Measurements from ENCODE around the gene RAD51.

The RAD51 gene

GRCh38 chr15:40754883-40755811, 60.2 kb downstream of the RAD51 start, which contains the start of gene RMDN3:
Gene RMDN3 (minus strand): TSS chr15:40755254. CDS start chr15:40754783, 471 bp downstream.
- Histone ChIP-seq H3K27ac (peak within 1 kb of the TSS; percentile 7 to 94 (median 84)), H3K4me3 (peak within 1 kb of the TSS; percentile 80 to 97 (median 82))

DNA sequence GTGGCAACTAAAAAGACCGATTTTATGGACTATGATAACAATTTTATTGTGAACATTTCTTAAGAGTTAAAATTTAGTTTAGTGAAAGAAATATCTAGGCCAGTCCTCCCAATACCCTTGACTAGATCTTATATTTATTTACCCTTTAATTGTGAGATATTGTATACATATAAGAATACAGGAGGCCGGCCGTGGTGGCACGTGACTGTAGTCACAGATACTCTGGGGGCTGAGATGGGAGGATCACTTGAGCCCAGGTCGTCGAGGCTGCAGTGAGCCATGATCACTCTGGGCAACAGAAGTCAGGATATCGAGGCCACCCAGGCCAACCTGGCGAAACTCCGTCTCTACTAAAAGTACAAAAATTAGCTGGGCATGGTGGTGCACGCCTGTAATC, 60.8 kb downstream of the RAD51 start:
- H3K27ac ChIP-seq: peak overlapping the region in 19 of 21 experiments; percentile 67 to 94 (median 85)

GRCh38 chr15:40756938-40757337, 62.0 kb downstream of the RAD51 start:
- Histone ChIP-seq H3K27ac (peak overlapping the region in 1 of 21 experiments; percentile 21), H3K4me3 (no peak overlapping the region)

More for the DNA sequence above, 60.8 kb downstream of the RAD51 start:
- peak overlapping the region; percentile 80 to 97 (median 82) for H3K4me3 ChIP-seq

GRCh38 chr15:40759961-40760360, 65.0 kb downstream of the RAD51 start:
- H3K27ac ChIP-seq: no peak overlapping the region
- H3K4me3 ChIP-seq: no peak overlapping the region

DNA sequence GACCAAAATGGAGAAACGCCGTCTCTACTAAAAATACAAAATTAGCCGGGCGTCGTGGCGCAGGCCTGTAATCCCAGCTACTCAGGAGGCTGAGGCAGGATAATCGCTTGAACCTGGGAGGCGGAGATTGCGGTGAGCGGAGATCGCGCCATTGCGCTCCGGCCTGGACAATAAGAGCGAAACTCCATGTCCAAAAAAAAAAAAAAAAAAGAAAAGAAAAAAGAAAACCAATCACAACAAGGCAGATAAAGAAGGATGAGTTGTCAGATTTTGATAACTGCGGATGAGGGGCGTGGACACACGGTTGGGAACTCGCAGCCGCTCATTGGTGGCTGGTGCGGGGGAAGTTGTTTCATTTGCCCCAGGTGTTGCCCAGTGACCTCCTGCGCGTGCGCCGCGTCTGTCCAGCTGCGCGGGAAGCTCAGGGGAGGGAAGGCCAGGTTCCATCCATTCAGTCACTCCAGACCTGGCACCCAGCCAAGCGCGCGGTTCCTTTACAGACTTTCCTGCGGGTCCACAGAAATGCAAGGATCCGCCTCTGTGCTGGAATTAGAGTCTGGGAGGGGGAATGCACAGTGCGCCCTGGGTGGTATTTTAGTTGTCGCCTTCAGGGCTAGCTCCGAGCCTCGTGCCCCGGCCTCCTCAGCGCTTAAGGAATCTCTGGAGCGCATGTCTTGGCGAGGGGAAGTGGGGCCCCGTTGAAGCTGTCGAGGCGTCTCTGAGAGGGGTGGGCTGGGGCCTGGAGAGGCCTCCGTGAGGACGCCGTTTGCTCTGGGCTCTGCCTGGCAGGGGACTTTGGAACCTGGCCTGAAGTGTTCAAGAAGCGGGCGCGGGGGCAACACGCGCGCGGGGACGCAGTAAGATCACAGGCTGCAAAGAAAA, 68.2 kb downstream of the RAD51 start:
- Histone ChIP-seq H3K27ac (peak overlapping the region in 20 of 21 experiments; percentile 25 to 84 (median 74)), H3K4me3 (peak overlapping the region; percentile 35 to 59 (median 47))

- peak within 1 kb of the TSS in 20 of 21 experiments; percentile 25 to 84 (median 74) for H3K27ac ChIP-seq
- peak within 1 kb of the TSS; percentile 35 to 59 (median 47) for H3K4me3 ChIP-seq
These were observed 69.0 kb downstream of the RAD51 start, which contains the start of gene GCHFR for GRCh38 chr15:40763801-40764628. Gene GCHFR (plus strand): TSS chr15:40764068. CDS start chr15:40764181, 113 bp downstream.

- Histone ChIP-seq H3K4me3 (peak overlapping the region; percentile 35 to 59 (median 47)), H3K27ac (peak overlapping the region in 19 of 21 experiments; percentile 48 to 84 (median 74))
These were observed 69.7 kb downstream of the RAD51 start for GRCh38 chr15:40764629-40765103.

- Histone ChIP-seq H3K4me3 (no peak overlapping the region), H3K27ac (peak overlapping the region in 12 of 21 experiments; percentile 26 to 84 (median 54))
These were observed 71.3 kb downstream of the RAD51 start for GRCh38 chr15:40766194-40766815.

GRCh38 chr15:40766906-40767837, 72.2 kb downstream of the RAD51 start:
- H3K27ac ChIP-seq: peak overlapping the region in 6 of 21 experiments; percentile 27 to 83 (median 72)

DNA sequence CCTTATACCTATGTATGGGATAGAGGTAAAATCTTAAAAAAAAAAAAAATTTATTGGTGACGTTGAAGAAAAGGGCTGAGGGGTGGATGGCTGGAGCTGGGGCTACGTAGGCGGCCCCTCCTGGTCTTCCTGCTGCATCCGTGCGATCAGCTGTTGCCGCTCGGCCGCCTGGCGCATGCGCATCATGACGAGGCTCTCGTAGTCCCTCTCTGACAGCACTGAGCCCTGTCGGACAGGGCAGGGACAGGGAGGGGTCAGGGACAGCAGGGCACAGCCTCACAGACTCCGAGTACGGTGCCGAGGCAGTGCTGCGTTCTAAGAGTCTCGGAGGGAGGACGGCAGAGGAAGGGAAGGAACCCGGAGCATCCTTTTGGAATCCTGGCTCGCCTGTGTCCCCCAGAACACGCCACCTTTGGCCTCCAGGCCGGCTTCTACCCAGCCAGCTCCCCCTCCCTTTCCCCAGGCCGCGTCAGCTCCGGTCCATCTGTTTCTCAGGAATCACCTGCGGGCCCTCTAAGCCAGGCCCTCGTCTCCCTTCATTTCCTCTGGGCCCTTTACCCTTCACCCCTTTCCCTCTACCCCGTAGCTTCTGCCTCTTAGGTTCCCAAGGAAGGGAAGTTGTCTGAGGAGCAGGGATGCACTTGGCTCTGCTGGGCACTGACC, 73.0 kb downstream of the RAD51 start:
- H3K27ac ChIP-seq: peak overlapping the region in 10 of 21 experiments; percentile 1 to 84 (median 75)
- H3K4me3 ChIP-seq: no peak overlapping the region

More at GRCh38 chr15:40766906-40767837, 72.2 kb downstream of the RAD51 start:
- H3K4me3 ChIP-seq: no peak overlapping the region

GRCh38 chr15:40768521-40769273, 73.7 kb downstream of the RAD51 start:
- H3K4me3 ChIP-seq: peak overlapping the region in 1 of 7 experiments; percentile 5
- peak overlapping the region in 19 of 21 experiments; percentile 1 to 84 (median 71) for H3K27ac ChIP-seq

DNA sequence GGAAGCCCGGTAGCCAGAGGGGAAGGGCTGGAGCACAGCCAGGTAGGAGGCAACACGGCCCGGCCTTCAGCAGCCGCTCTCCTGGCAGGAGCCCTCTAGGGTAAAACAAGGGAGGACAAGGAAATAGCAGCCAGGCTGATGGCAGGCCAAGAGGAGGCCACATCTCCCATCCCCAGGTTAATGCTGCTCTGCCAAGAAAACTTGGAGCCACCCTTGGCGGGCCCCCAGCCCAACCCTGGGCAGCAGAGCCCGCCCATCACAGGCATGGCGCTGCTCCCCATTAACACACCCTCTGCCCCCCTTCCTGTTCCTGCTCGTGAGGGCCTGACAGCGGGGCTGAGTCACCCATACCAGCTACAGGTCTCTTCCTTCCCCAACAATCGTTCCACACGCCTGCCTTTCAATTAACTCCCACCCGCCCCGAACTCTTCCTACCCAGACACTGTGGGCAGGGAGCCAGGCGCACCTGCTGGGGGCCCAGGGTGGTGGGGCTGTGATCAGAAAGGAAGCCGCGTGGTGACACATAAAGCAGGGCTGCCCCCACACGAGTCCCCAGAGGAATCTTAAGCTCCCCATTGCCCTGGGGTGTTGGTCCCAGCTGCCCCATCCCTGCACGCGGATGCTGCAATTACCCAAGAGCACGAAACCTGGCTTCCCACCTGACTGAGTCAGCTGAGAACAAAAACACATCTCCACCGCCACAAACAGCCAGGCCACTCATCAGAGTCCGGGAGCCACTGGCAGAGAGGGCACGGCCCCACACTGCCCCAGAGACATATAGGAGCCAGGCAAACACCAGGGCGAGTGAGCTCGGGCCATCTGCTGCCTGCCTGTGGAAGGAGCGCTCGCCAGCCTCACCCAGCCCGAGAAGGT, 74.5 kb downstream of the RAD51 start, which contains the start of gene C15orf62:
C15orf62 (plus strand) TSS at position 707 of the 873 bp plus-strand sequence. CDS start 516 bp downstream, outside the sequence.
- Histone ChIP-seq H3K4me3 (peak within 1 kb of the TSS in 2 of 7 experiments; percentile 5 to 17), H3K27ac (peak within 1 kb of the TSS in 19 of 21 experiments; percentile 1 to 84 (median 71))

DNA sequence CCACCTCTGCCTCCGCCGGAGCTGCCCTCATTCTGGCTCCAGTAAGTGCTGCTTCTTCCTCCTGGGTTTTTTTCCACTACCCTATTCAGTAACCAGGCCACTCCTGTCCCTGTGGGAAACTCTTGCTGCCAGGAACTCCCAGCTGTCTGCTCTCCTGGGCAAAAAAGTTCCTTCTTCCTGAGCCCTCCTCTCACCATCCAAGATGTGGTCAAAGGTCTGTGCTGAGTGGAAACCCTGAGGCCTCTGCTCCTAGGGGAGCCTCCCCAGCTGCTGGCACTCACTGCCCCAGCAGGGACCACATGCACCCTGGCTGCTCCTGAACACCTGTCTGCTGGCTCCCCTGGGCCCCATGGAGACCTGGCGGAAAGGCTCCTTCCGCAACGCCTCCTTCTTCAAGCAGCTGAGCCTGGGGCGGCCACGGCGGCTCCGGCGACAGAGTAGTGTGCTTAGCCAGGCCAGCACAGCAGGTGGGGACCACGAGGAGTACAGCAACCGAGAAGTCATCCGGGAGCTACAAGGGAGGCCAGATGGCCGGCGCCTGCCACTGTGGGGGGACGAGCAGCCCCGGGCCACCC, 75.3 kb downstream of the RAD51 start:
- Histone ChIP-seq H3K27ac (peak overlapping the region in 19 of 21 experiments; percentile 1 to 83 (median 71)), H3K4me3 (peak overlapping the region in 2 of 7 experiments; percentile 0 to 17)

DNA sequence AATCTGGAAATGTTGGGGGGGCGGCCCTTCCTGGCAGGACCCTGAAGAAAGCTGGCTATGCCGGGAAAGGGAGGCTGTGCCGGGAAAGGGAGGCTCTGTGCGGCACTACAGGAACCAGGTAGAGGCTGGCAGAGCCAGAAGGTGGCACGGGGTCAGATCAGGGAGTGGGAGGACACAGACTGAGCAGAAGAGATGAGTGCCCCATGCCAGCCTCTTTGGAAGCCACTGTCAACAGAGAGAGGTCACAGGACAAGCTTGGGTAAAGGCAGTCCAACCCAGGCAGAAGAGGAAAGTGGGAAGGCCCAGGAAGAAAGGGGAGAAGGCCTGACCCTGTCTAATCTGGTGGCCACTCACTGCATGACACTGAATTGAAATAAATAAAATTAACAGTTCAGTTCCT, 76.3 kb downstream of the RAD51 start:
- Histone ChIP-seq H3K27ac (peak overlapping the region in 7 of 21 experiments; percentile 71 to 83 (median 75)), H3K4me3 (no peak overlapping the region)
